ENCODE results near the gene TGFB1I1.

TGFB1I1 gene

DNA sequence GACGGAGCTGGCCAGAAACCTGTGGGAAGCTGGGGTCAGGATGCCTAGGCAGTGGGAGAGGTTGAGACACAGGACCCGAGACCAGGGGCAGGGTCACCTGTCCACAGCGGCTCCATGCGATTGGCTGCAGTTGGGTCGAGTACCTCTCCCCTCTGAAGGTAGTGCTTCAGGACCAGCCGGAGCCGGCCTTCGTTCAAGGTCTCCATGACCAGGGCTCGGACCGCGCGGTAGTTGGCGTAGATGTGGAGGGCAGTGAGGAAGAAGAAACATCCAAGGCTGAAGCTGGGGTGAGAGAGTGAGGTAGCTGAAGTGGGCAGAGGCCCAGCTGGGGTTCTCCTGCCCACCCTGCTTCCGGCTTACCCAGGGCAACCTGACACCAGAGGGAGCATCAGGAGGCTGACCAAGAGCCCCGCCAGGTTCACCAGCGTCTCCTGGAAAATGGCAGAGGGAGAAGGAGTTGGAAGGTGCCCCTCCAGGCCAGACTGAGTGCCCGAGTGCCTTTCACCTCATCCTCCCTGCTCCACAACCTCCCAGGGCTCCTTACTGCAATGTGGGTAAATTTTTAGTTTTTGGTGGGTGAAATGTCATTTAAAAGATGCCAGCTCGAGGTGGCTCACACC, 21.7 kb downstream of the TGFB1I1 start:
- H3K27ac Mint-ChIP-seq: no peak overlapping the region
- peaks cover 42% of the 10 kb centered on the region for H3K36me3 Mint-ChIP-seq (ENCODE audit: low read depth)
- no peak overlapping the region for H3K4me3 Mint-ChIP-seq
- TF ChIP-seq, protein P1, sequence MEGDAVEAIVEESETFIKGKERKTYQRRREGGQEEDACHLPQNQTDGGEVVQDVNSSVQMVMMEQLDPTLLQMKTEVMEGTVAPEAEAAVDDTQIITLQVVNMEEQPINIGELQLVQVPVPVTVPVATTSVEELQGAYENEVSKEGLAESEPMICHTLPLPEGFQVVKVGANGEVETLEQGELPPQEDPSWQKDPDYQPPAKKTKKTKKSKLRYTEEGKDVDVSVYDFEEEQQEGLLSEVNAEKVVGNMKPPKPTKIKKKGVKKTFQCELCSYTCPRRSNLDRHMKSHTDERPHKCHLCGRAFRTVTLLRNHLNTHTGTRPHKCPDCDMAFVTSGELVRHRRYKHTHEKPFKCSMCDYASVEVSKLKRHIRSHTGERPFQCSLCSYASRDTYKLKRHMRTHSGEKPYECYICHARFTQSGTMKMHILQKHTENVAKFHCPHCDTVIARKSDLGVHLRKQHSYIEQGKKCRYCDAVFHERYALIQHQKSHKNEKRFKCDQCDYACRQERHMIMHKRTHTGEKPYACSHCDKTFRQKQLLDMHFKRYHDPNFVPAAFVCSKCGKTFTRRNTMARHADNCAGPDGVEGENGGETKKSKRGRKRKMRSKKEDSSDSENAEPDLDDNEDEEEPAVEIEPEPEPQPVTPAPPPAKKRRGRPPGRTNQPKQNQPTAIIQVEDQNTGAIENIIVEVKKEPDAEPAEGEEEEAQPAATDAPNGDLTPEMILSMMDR (IDR thresholded peaks at IDR 0.05; ENCODE audit: unreplicated experiment in 3 of 3): no peak
- H3K4me1 Mint-ChIP-seq: no peaks in the 10 kb centered on the region
- peaks cover 12% of the 10 kb centered on the region for H3K27me3 Mint-ChIP-seq (ENCODE audit: low read depth)
- no peaks in the 10 kb centered on the region for H3K9me3 Mint-ChIP-seq

DNA sequence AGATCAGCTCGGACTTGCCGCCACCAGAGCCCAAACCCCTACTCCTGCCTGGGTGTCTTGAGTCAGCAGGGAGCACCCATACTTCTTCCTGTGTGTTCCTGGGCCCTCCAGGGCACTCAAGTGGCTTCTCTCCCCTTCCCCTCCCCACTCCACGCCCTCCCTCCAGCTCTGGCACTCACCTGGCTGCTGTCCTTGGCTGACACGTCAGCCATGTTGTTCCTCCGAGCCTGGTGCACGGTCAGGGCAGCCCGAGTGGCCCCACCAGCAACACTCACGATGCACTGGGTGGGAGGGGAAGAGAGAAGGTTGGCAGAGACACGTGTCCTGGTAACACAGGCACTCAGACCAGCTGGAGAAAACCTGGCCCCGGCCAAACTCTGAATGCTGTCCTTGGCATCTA, 24.7 kb downstream of the TGFB1I1 start:
- no peaks in the 10 kb centered on the region for H3K4me1 Mint-ChIP-seq
- H3K27ac Mint-ChIP-seq: no peak overlapping the region
- H3K9me3 Mint-ChIP-seq: no peaks in the 10 kb centered on the region
- peaks cover 39% of the 10 kb centered on the region for H3K36me3 Mint-ChIP-seq (ENCODE audit: low read depth)
- H3K4me3 Mint-ChIP-seq: no peak overlapping the region
- TF ChIP-seq, protein P1 (IDR thresholded peaks at IDR 0.05; ENCODE audit: unreplicated experiment in 3 of 3): no peak
- no peaks in the 10 kb centered on the region for H3K27me3 Mint-ChIP-seq (ENCODE audit: low read depth)

DNA sequence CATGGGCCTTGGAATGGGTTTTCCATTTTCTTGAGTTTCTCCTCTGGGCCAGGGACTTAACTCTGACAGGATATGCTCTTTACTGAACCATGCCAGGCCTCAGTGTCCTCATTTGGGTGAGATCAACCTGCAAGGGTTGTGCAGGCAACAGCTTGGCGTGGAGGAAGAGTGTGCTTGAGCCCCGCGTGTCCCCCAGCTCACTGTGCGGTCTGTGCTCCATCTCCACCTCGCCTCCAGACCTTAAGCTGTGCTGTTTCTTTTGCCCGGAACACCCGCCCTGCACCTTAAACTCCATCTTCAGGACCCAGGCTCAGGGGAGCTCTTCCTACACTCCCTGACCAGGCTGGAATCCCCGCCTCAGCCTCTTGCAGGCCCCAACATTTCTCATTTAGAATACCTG, 26.5 kb downstream of the TGFB1I1 start:
- TF ChIP-seq, protein P1 (IDR thresholded peaks at IDR 0.05; ENCODE audit: unreplicated experiment in 3 of 3): no peak
- H3K27ac Mint-ChIP-seq: no peak overlapping the region
- no peaks in the 10 kb centered on the region for H3K9me3 Mint-ChIP-seq
- H3K4me3 Mint-ChIP-seq: no peak overlapping the region
- peaks cover 26% of the 10 kb centered on the region for H3K36me3 Mint-ChIP-seq (ENCODE audit: low read depth)
- no peaks in the 10 kb centered on the region for H3K4me1 Mint-ChIP-seq
- no peaks in the 10 kb centered on the region for H3K27me3 Mint-ChIP-seq (ENCODE audit: low read depth)

DNA sequence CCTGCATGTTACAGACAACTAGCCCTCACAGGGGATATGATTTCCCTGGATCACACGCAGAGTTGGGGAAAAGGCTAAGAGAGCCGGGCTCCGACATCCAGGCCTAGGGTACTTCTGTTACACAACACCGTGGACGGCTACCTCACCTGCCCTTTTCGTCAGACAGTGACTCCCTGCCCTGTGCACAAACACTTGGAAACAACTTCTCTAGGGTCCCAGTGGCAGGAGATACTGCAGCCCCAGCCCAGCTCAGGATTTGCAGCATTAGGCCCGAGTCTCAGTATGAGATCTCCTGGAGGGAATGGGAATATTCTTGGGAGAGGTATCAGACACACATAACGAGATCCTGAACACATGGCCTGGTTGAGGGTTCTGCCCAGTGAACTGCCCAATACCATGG, 28.0 kb downstream of the TGFB1I1 start:
- Mint-ChIP-seq H3K27ac (no peak overlapping the region), H3K4me3 (no peak overlapping the region), H3K27me3 (ENCODE audit: low read depth) (no peaks in the 10 kb centered on the region), H3K4me1 (no peaks in the 10 kb centered on the region), H3K9me3 (no peaks in the 10 kb centered on the region), H3K36me3 (ENCODE audit: low read depth) (peaks cover 23% of the 10 kb centered on the region)
- TF ChIP-seq, protein P1 (IDR thresholded peaks at IDR 0.05; ENCODE audit: unreplicated experiment in 3 of 3): no peak

DNA sequence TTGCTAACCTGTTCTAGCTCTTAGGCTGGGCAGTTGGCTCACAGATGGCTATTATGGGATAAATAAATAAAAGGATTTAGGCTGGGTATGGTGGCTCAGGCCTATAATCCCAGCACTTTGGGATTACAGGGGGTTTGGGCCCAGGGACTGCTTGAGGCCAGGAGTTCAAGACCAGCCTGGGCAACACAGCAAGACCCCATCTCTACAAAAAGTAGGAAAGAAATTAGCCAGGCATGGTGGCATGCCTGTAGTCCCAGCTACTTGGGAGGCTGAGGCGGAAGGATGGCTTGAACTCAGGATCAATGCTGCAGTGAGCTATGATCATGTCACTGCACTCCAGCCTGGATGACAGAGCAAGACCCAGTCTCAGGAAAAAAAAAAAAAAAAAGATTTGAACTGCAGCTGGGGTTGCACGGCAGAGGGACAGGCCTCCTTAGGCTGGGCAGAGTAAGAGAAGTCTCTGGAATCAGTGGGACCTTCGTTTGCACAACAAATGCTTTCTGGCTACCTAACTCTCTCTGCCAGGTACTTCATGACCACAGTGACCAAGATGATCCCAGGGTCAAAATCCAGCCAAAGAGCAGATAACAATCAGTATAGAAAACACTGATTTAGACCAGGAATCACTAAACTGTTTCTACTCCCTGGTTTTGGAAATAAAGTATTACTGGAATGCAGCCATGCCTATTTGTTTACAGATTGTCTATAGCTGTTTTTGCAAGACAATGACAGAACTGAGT, 29.4 kb downstream of the TGFB1I1 start:
- Mint-ChIP-seq H3K4me3 (no peak overlapping the region), H3K36me3 (ENCODE audit: low read depth) (peaks cover 23% of the 10 kb centered on the region), H3K9me3 (no peaks in the 10 kb centered on the region), H3K27me3 (ENCODE audit: low read depth) (no peaks in the 10 kb centered on the region), H3K27ac (no peak overlapping the region), H3K4me1 (no peaks in the 10 kb centered on the region)
- TF ChIP-seq, protein P1 (IDR thresholded peaks at IDR 0.05; ENCODE audit: unreplicated experiment in 3 of 3): no peak

DNA sequence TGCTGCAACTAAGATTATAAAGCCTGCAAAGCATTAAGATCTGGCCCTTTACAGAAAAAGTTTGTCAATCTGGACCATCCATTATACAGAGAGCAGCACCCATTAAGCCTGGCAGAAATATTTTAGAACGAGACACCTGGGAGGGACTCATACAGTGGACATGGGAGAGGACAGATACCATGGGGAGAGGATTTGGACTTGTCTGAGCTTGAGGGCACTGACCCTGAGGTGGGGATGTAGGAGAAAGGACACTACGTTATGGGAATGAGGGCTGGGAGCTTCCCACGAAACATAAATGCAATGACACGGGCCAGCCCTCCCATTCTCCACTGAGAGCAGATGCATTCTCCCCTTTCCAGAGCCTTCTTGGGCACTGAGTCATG, 30.0 kb downstream of the TGFB1I1 start:
- H3K27me3 Mint-ChIP-seq (ENCODE audit: low read depth): no peaks in the 10 kb centered on the region
- H3K9me3 Mint-ChIP-seq: no peaks in the 10 kb centered on the region
- H3K36me3 Mint-ChIP-seq (ENCODE audit: low read depth): peaks cover 23% of the 10 kb centered on the region
- no peak overlapping the region for H3K27ac Mint-ChIP-seq
- H3K4me1 Mint-ChIP-seq: peaks cover 1% of the 10 kb centered on the region
- H3K4me3 Mint-ChIP-seq: no peak overlapping the region
- TF ChIP-seq, protein P1 (IDR thresholded peaks at IDR 0.05; ENCODE audit: unreplicated experiment in 3 of 3): no peak

Measured in nephron (organoid).